HFFc6 (cell line): ENCODE data around the gene CDH13. TPM values are rescaled to one million over a fixed set of nuclear protein-coding genes. Genes with fewer than 3 reads are reported as not detected.

Source experiments
- DNase-seq: peaks from one replicate; pipeline ENCODE4 v3.0.0-alpha.2; 2018
- H3K27ac Mint-ChIP-seq: 2 replicates; pipeline ENCODE4 v1.8.0; 2020; ENCODE audit warnings: mild to moderate bottlenecking, mixed read lengths
- H3K27me3 Mint-ChIP-seq: 2 replicates; pipeline ENCODE4 v1.8.0; 2021; ENCODE audit warnings: mild to moderate bottlenecking, moderate library complexity, mixed read lengths; ENCODE audit not compliant: insufficient read depth
- H3K36me3 Mint-ChIP-seq: 2 replicates; pipeline ENCODE4 v1.8.0; 2021; ENCODE audit warnings: low read depth, mixed read lengths
- H3K4me1 Mint-ChIP-seq: 2 replicates; pipeline ENCODE4 v1.8.0; 2020; ENCODE audit warnings: low read depth, mixed read lengths
- H3K4me3 Mint-ChIP-seq: 2 replicates; pipeline ENCODE4 v1.8.0; 2020; ENCODE audit warnings: mild to moderate bottlenecking, moderate library complexity, mixed read lengths
- H3K9me3 Mint-ChIP-seq: 2 replicates; pipeline ENCODE4 v1.8.0; 2020; ENCODE audit warnings: mild to moderate bottlenecking, mixed read lengths
- CTCF ChIP-seq: fragments of 200-600 bp; sonication (generic); IDR thresholded peaks from 2 replicates; pipeline ENCODE4 v1.5.0; 2021; ENCODE audit warnings: antibody characterized with exemption, mild to moderate bottlenecking
- total RNA-seq, 6 experiments: library from RNA; stranded (reverse); fragmentation: NEBNext Ultra II Directional; extraction: Animal tissue kit (Norgen Biotek cat#: 25700); gene quantifications; 2 replicates in 1 of 6; 3 replicates in 5 of 6; pipeline ENCODE4 v1.2.3, GENCODE V29; 2021

CDH13 gene
- total RNA-seq, 6 experiments from 2014 or later, result 3.6 to 14.7 (median 4.7) TPM

- Mint-ChIP-seq H3K36me3 (no peaks in the 10 kb centered on the region), H3K9me3 (no peaks in the 10 kb centered on the region; the same call in 1 of the 2 replicates), H3K27me3 (peaks cover 7% of the 10 kb centered on the region; the same call in 1 of the 2 replicates), H3K4me1 (peaks cover 11% of the 10 kb centered on the region), H3K4me3 (no peak overlapping the region), H3K27ac (no peak overlapping the region)
- TF ChIP-seq CTCF, result no peak
- no peak for DNase-seq
Observed at GRCh38 chr16:82601989-82602640, 24.7 kb upstream of the CDH13 start.

- H3K4me1 Mint-ChIP-seq, result peaks cover 16% of the 10 kb centered on the region
- H3K36me3 Mint-ChIP-seq, result no peaks in the 10 kb centered on the region
- no peak overlapping the region for H3K4me3 Mint-ChIP-seq
- peaks cover 5% of the 10 kb centered on the region; the same call in 1 of the 2 replicates for H3K27me3 Mint-ChIP-seq
- H3K9me3 Mint-ChIP-seq, result no peaks in the 10 kb centered on the region; the same call in 1 of the 2 replicates
- no peak overlapping the region for H3K27ac Mint-ChIP-seq
- peak; percentile 68 for DNase-seq
- TF ChIP-seq CTCF, result peak; percentile 79
Observed at GRCh38 chr16:82603784-82604411, 22.9 kb upstream of the CDH13 start.

GRCh38 chr16:82605076-82605475 lies 21.7 kb upstream of the CDH13 start:
- Mint-ChIP-seq H3K4me3 (no peak overlapping the region), H3K4me1 (peaks cover 19% of the 10 kb centered on the region), H3K9me3 (no peaks in the 10 kb centered on the region; the same call in 1 of the 2 replicates), H3K27ac (no peak overlapping the region), H3K36me3 (no peaks in the 10 kb centered on the region), H3K27me3 (peaks cover 5% of the 10 kb centered on the region; the same call in 1 of the 2 replicates)
- TF ChIP-seq CTCF, result no peak
- DNase-seq, result no peak

GRCh38 chr16:82605863-82606620 lies 20.7 kb upstream of the CDH13 start:
- DNase-seq, result no peak
- H3K4me1 Mint-ChIP-seq, result peaks cover 19% of the 10 kb centered on the region
- no peaks in the 10 kb centered on the region for H3K36me3 Mint-ChIP-seq
- no peak for TF ChIP-seq CTCF
- peaks cover 7% of the 10 kb centered on the region; the same call in 1 of the 2 replicates for H3K27me3 Mint-ChIP-seq
- no peaks in the 10 kb centered on the region; the same call in 1 of the 2 replicates for H3K9me3 Mint-ChIP-seq
- no peak overlapping the region for H3K4me3 Mint-ChIP-seq
- no peak overlapping the region for H3K27ac Mint-ChIP-seq

GRCh38 chr16:82609140-82609539 lies 17.6 kb upstream of the CDH13 start:
- Mint-ChIP-seq H3K4me3 (no peak overlapping the region), H3K36me3 (no peaks in the 10 kb centered on the region)

More at GRCh38 chr16:82609140-82609539, 17.6 kb upstream of the CDH13 start:
- H3K27me3 Mint-ChIP-seq, result peaks cover 20% of the 10 kb centered on the region
- TF ChIP-seq CTCF, result no peak
- no peak for DNase-seq
- no peak overlapping the region for H3K27ac Mint-ChIP-seq
- no peaks in the 10 kb centered on the region for H3K9me3 Mint-ChIP-seq
- peaks cover 15% of the 10 kb centered on the region for H3K4me1 Mint-ChIP-seq
